H9 (cell line): ENCODE measurements around the gene NBEA. TPM values are rescaled to one million over a fixed set of nuclear protein-coding genes. Genes with fewer than 3 reads are reported as not detected.

Experiments used
- DNase-seq: peaks from one replicate; pipeline ENCODE4 v3.0.0-alpha.2; 2017
- H2AFZ ChIP-seq: one replicate; pipeline ENCODE4 v1.6.1; 2013; ENCODE audit warnings: mild to moderate bottlenecking, low read length, control low read depth, moderate library complexity
- H2AK5ac ChIP-seq: 2 replicates; pipeline ENCODE4 v1.6.1; 2013; ENCODE audit warnings: low read length, control low read depth, mixed read lengths; ENCODE audit not compliant: insufficient read length
- H2BK120ac ChIP-seq: one replicate; pipeline ENCODE4 v1.6.1; 2013; ENCODE audit warnings: low read depth, mild to moderate bottlenecking, low read length, control low read depth, inconsistent platforms; ENCODE audit not compliant: poor library complexity, severe bottlenecking
- H2BK12ac ChIP-seq: 2 replicates; pipeline ENCODE4 v1.6.1; 2013; ENCODE audit warnings: low read length, control low read depth, mixed read lengths, low read depth; ENCODE audit not compliant: insufficient read length
- H2BK15ac ChIP-seq: 2 replicates; pipeline ENCODE4 v1.6.1; 2013; ENCODE audit warnings: low read depth, low read length, control low read depth
- H2BK20ac ChIP-seq: one replicate; pipeline ENCODE4 v1.6.1; 2013; ENCODE audit warnings: low read depth, mild to moderate bottlenecking, low read length, control low read depth, inconsistent platforms; ENCODE audit not compliant: poor library complexity, severe bottlenecking
- H2BK5ac ChIP-seq: 2 replicates; pipeline ENCODE4 v1.6.1; 2013; ENCODE audit warnings: low read length, control low read depth, mixed read lengths; ENCODE audit not compliant: insufficient read length
- H3K14ac ChIP-seq: 2 replicates; pipeline ENCODE4 v1.6.1; 2013; ENCODE audit warnings: low read length, control low read depth; ENCODE audit not compliant: insufficient read depth
- H3K18ac ChIP-seq: 2 replicates; pipeline ENCODE4 v1.6.1; 2013; ENCODE audit warnings: low read depth, mild to moderate bottlenecking, mixed read lengths, low read length, control low read depth; ENCODE audit not compliant: insufficient read length
- H3K23ac ChIP-seq: 2 replicates; pipeline ENCODE4 v1.6.1; 2013; ENCODE audit warnings: low read length, control low read depth, mixed read lengths, low read depth; ENCODE audit not compliant: insufficient read length
- H3K23me2 ChIP-seq: 2 replicates; pipeline ENCODE4 v1.6.1; 2013; ENCODE audit warnings: low read depth, mild to moderate bottlenecking, mixed read lengths, low read length, control low read depth; ENCODE audit not compliant: insufficient read length, poor library complexity, severe bottlenecking
- H3K27ac ChIP-seq: 2 replicates; pipeline ENCODE4 v1.5.1; 2013; ENCODE audit warnings: low read length, control low read depth, mixed read lengths, low read depth; ENCODE audit not compliant: insufficient read length
- H3K27me3 ChIP-seq: 2 replicates; pipeline ENCODE4 v1.6.1; 2013; ENCODE audit warnings: low read length, control low read depth, inconsistent platforms; ENCODE audit not compliant: insufficient read depth
- H3K4ac ChIP-seq: 2 replicates; pipeline ENCODE4 v1.6.1; 2013; ENCODE audit warnings: low read depth, mild to moderate bottlenecking, control low read depth, inconsistent platforms, low read length, moderate library complexity
- H3K4me1 ChIP-seq: 2 replicates; pipeline ENCODE4 v1.6.1; 2013; ENCODE audit warnings: low read length, control low read depth, inconsistent platforms; ENCODE audit not compliant: insufficient read depth
- H3K4me2 ChIP-seq: 2 replicates; pipeline ENCODE4 v1.6.1; 2013; ENCODE audit warnings: low read length, control low read depth, mixed read lengths; ENCODE audit not compliant: insufficient read length, insufficient read depth
- H3K56ac ChIP-seq: 2 replicates; pipeline ENCODE4 v1.6.1; 2013; ENCODE audit warnings: low read depth, mild to moderate bottlenecking, mixed read lengths, low read length, control low read depth; ENCODE audit not compliant: insufficient read length
- H3K79me1 ChIP-seq: 2 replicates; pipeline ENCODE4 v1.6.1; 2013; ENCODE audit warnings: low read depth, mild to moderate bottlenecking, moderate library complexity, low read length, control low read depth, inconsistent platforms; ENCODE audit not compliant: insufficient read depth, poor library complexity, severe bottlenecking
- H3K79me2 ChIP-seq: 2 replicates; pipeline ENCODE4 v1.6.1; 2013; ENCODE audit warnings: low read length, control low read depth, inconsistent platforms; ENCODE audit not compliant: insufficient read depth
- H3K9ac ChIP-seq: 2 replicates; pipeline ENCODE4 v1.6.1; 2013; ENCODE audit warnings: low read length, control low read depth, mixed read lengths; ENCODE audit not compliant: insufficient read length; ENCODE audit errors: extremely low read depth
- H3K9me3 ChIP-seq: one replicate; pipeline ENCODE4 v1.6.1; 2013; ENCODE audit warnings: low read depth, low read length, inconsistent platforms; ENCODE audit not compliant: control insufficient read depth
- H3T11ph ChIP-seq: one replicate; pipeline ENCODE4 v1.6.1; 2013; ENCODE audit warnings: mild to moderate bottlenecking, low read length, control low read depth, inconsistent platforms
- H4K20me1 ChIP-seq: one replicate; pipeline ENCODE4 v1.6.1; 2013; ENCODE audit not compliant: control insufficient read depth, insufficient read length, insufficient read depth
- H4K5ac ChIP-seq: 2 replicates; pipeline ENCODE4 v1.6.1; 2013; ENCODE audit warnings: low read depth, mild to moderate bottlenecking, mixed read lengths, low read length, control low read depth; ENCODE audit not compliant: insufficient read length
- H4K8ac ChIP-seq: replicated peaks from 2 replicates; pipeline ENCODE4 v1.6.1; 2013; ENCODE audit warnings: low read length, control low read depth, mixed read lengths, low read depth; ENCODE audit not compliant: insufficient read length
- H4K91ac ChIP-seq: 2 replicates; pipeline ENCODE4 v1.6.1; 2013; ENCODE audit warnings: low read depth, mild to moderate bottlenecking, moderate library complexity, mixed read lengths, low read length, control low read depth; ENCODE audit not compliant: insufficient read length
- H3K27ac Mint-ChIP-seq, 3 experiments: 2 replicates in 2 of 3; 3 replicates in 1 of 3; pipeline ENCODE4 v1.8.0; 2020 to 2021; ENCODE audit warnings: mixed read lengths in 3 of 3, mild to moderate bottlenecking in 1 of 3, moderate library complexity in 1 of 3
- H3K27me3 Mint-ChIP-seq: 2 replicates; pipeline ENCODE4 v1.8.0; 2021; ENCODE audit warnings: low read depth, mild to moderate bottlenecking, moderate library complexity, mixed read lengths
- H3K36me3 Mint-ChIP-seq, 3 experiments: 2 replicates in 2 of 3; 3 replicates in 1 of 3; pipeline ENCODE4 v1.8.0; 2020 to 2021; ENCODE audit warnings: low read depth in 3 of 3, mixed read lengths in 3 of 3; ENCODE audit not compliant: insufficient read depth in 1 of 3
- H3K4me1 Mint-ChIP-seq, 2 experiments: 2 replicates each; pipeline ENCODE4 v1.8.0; 2020; ENCODE audit warnings: mixed read lengths in 2 of 2
- H3K4me3 Mint-ChIP-seq, 2 experiments: 2 replicates in 1 of 2; 3 replicates in 1 of 2; pipeline ENCODE4 v1.8.0; 2020 to 2021; ENCODE audit warnings: mild to moderate bottlenecking in 2 of 2, mixed read lengths in 2 of 2, moderate library complexity in 1 of 2
- H3K9me3 Mint-ChIP-seq, 2 experiments: 2 replicates in 1 of 2; 3 replicates in 1 of 2; pipeline ENCODE4 v1.8.0; 2020; ENCODE audit warnings: mild to moderate bottlenecking in 2 of 2, mixed read lengths in 2 of 2, moderate library complexity in 1 of 2
- WGBS: extraction: QIAGEN DNeasy Blood & Tissue Kit; methylation state at CpG from one replicate; pipeline ENCODE4 v1.1.7; 2013; ENCODE audit warnings: missing lambda C conversion rate, low lambda C conversion rate, mixed read lengths; ENCODE audit not compliant: insufficient read length; ENCODE audit errors: extremely low coverage; 5-methylcytosine and 5-hydroxymethylcytosine counted together
- total RNA-seq: library from RNA; stranded (reverse); gene quantifications from 2 replicates; pipeline ENCODE4 v1.2.1, GENCODE V29; 2021
- TF ChIP-seq, protein P1 (sequence below): fragments of 200-600 bp; sonication (generic); conservative IDR thresholded peaks from 3 replicates; pipeline ENCODE4 v1.8.0; 2021; ENCODE audit warnings: antibody characterized with exemption, mild to moderate bottlenecking

The NBEA gene
- total RNA-seq, 1 experiment from 2014 or later = 17.3 TPM

DNA sequence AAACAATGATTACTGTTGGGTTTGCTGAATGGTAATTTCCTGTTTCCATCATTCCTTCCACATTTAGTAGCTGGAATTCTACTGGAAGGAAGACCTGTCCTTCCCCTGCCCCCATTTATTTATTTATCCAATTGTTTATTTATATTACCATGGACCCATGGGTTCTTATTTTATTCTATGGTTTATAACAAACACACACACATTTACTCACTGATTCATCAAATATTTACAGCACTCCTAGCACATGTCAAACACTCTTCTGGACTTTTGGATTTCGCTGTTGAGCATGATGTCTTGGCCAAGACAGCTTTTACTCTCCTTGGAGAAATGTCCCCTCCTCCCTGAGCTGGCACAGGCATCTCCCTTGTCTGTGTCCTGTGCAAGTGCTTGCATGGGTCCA is 762.3 kb downstream of the NBEA start:
- Histone ChIP-seq H3T11ph (no peak overlapping the region), H3K18ac (no peak overlapping the region), H3K4me1 (no peaks in the 10 kb centered on the region), H3K4ac (no peak overlapping the region), H3K79me2 (no peaks in the 10 kb centered on the region), H2AFZ (no peak overlapping the region), H4K5ac (no peak overlapping the region), H4K20me1 (no peaks in the 10 kb centered on the region), H3K9me3 (no peaks in the 10 kb centered on the region), H3K23me2 (no peaks in the 10 kb centered on the region), H4K91ac (no peak overlapping the region), H3K14ac (no peak overlapping the region), H3K9ac (no peak overlapping the region), H3K4me2 (no peak overlapping the region), H2BK120ac (no peak overlapping the region), H3K27me3 (no peaks in the 10 kb centered on the region), H2BK12ac (no peak overlapping the region), H3K56ac (no peak overlapping the region), H2BK20ac (no peak overlapping the region), H3K79me1 (no peaks in the 10 kb centered on the region), H4K8ac (no peak overlapping the region), H2AK5ac (no peak overlapping the region), H3K23ac (no peak overlapping the region), H2BK15ac (no peak overlapping the region), H3K27ac (no peak overlapping the region), H2BK5ac (no peak overlapping the region)
- no CpG with 5 or more reads among the region's 1 CpG for WGBS
- DNase-seq = no peak
- H3K27me3 Mint-ChIP-seq = no peaks in the 10 kb centered on the region; the same call in 1 of the 2 replicates
- no peaks in the 10 kb centered on the region for H3K36me3 Mint-ChIP-seq
- H3K27ac Mint-ChIP-seq = no peak overlapping the region
- H3K4me1 Mint-ChIP-seq = peaks cover 10 to 14% of the 10 kb centered on the region in 2 experiments
- no peak overlapping the region for H3K4me3 Mint-ChIP-seq
- no peaks in the 10 kb centered on the region; a peak in 1 of 5 replicates for H3K9me3 Mint-ChIP-seq
- TF ChIP-seq, protein P1, sequence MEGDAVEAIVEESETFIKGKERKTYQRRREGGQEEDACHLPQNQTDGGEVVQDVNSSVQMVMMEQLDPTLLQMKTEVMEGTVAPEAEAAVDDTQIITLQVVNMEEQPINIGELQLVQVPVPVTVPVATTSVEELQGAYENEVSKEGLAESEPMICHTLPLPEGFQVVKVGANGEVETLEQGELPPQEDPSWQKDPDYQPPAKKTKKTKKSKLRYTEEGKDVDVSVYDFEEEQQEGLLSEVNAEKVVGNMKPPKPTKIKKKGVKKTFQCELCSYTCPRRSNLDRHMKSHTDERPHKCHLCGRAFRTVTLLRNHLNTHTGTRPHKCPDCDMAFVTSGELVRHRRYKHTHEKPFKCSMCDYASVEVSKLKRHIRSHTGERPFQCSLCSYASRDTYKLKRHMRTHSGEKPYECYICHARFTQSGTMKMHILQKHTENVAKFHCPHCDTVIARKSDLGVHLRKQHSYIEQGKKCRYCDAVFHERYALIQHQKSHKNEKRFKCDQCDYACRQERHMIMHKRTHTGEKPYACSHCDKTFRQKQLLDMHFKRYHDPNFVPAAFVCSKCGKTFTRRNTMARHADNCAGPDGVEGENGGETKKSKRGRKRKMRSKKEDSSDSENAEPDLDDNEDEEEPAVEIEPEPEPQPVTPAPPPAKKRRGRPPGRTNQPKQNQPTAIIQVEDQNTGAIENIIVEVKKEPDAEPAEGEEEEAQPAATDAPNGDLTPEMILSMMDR = no peak
